Activated CD4-positive, alpha-beta T cell treated with anti-CD3 and anti-CD28 coated beads for 36 hours (primary cell): ENCODE data around the gene PAK1. TPM values are rescaled to one million over a fixed set of nuclear protein-coding genes. Genes with fewer than 3 reads are reported as not detected.
A peak's percentile ranks its signal among the peaks of the same experiment; 100 is the strongest.

Experiments
- ATAC-seq: fragments of 200-7000 bp; cut with Tn5 transposase; one replicate; pipeline ENCODE4 v1.10.0; 2021; ENCODE audit warnings: mild to moderate bottlenecking, moderate library complexity
- CTCF ChIA-PET: fragments of 350-600 bp; sonication (Branson Sonifier 250); formaldehyde crosslinking; loops from one replicate; lab custom pipeline; 2021; ENCODE audit warnings: antibody characterized with exemption; lab: Charles Lee
- POLR2A ChIA-PET: fragments of 350-600 bp; sonication (Branson Sonifier 250); formaldehyde crosslinking; loops from one replicate; lab custom pipeline; 2021; ENCODE audit warnings: antibody characterized with exemption, inconsistent platforms; lab: Charles Lee
- DNase-seq: peaks from one replicate; pipeline ENCODE4 v3.0.0-alpha.2; 2020
- H3K27ac Mint-ChIP-seq: one replicate; pipeline ENCODE4 v1.8.0; 2021; ENCODE audit warnings: mixed read lengths
- H3K27me3 Mint-ChIP-seq: one replicate; pipeline ENCODE4 v1.8.0; 2021; ENCODE audit warnings: mixed read lengths
- H3K36me3 Mint-ChIP-seq: one replicate; pipeline ENCODE4 v1.8.0; 2021; ENCODE audit warnings: low read depth, mixed read lengths
- H3K4me1 Mint-ChIP-seq: one replicate; pipeline ENCODE4 v1.8.0; 2021; ENCODE audit warnings: mixed read lengths
- H3K4me3 Mint-ChIP-seq: one replicate; pipeline ENCODE4 v1.8.0; 2021; ENCODE audit warnings: mild to moderate bottlenecking, moderate library complexity, mixed read lengths
- H3K9me3 Mint-ChIP-seq: one replicate; pipeline ENCODE4 v1.8.0; 2021; ENCODE audit warnings: low read depth, mixed read lengths
- intact Hi-C, 2 experiments: fragments of 100-400 bp; cut with DNase I in 1 of 2; cut with micrococcal nuclease in 1 of 2; formaldehyde crosslinking; loops; one replicate each; pipeline versions ENCODE4 v1.14.2 to v1.15.1; 2022 to 2024; cut with DNase I, micrococcal nuclease
- total RNA-seq, 2 experiments: library from RNA; stranded (reverse); gene quantifications; one replicate each; pipeline ENCODE4 v1.2.3, GENCODE V29; 2021

Gene PAK1
- total RNA-seq, 2 experiments from 2014 or later: 38.2 to 43.9 TPM

DNA sequence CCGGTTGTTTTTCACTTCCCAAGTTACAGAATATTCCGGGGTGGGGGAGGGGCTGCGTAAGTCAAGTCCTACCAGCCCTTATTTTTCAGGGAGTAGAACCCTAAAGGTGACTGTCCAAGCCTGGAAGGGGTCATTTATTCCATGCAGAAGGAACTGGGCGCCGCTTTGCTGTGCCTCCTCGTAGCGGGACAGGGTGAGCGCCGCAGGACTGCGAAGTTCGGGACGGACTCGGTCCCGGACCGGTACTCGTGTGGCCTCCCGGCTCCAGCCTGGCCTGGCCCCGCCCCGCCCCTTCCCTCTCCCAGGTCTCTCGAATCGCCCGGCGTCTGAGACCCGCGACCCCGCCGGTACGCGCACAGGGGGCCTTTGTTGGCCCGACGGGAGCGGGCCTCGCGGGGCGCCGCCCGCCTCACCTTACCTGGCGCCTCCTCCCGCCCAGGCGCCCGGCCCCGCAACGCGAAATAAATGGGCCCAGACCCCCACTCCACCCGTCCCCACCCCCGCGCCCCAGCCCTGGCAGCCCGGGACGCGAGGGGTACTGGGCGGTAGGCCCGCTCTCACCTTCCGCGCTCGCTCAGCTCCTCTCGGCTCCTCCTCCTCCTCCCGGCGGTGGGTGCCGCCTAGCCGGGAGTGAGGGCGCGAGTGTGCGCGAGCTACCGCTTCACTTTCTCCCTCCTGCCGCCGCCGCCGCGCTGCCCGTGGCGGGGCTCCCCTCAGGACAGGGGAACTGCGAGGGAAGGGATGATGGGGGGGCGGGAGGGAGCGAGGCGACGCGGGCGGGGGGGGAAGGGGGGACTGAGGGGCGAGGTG lies 698 bp downstream of the PAK1 start:
- Mint-ChIP-seq H3K9me3 (no peaks in the 10 kb centered on the region), H3K36me3 (no peaks in the 10 kb centered on the region), H3K4me1 (peaks cover 4% of the 10 kb centered on the region), H3K27ac (peak overlapping the region; percentile 73), H3K4me3 (peak overlapping the region; percentile 75), H3K27me3 (peaks cover 15% of the 10 kb centered on the region)
- peak; percentile 73 for ATAC-seq
- ChIA-PET CTCF (interaction anchor here (0.6 to 1.5 kb wide), 2 partner anchors 22 to 25 kb away, joined by 3 to 5 read pairs; no protein-coding TSS in a partner anchor), POLR2A (no interaction called here)
- peak; percentile 70 for DNase-seq
- intact Hi-C loops: loop anchor here (5.0 to 10.0 kb wide), 4 partner anchors 61 to 664 kb away; partner anchors contain the start of genes ALG8 (in 1 of the 2), CLNS1A (in 1 of the 2) and INTS4 (in 1 of the 2)

- intact Hi-C loops: loop anchor here (5.0 to 10.0 kb wide), 4 partner anchors 59 to 666 kb away; partner anchors contain the start of genes ALG8 (in 1 of the 2), CLNS1A (in 1 of the 2) and INTS4 (in 1 of the 2)
- peaks cover 19% of the 10 kb centered on the region for H3K27me3 Mint-ChIP-seq
- CTCF ChIA-PET: interaction anchor here (0.5 to 1.5 kb wide), 9 partner anchors 8 to 306 kb away, joined by 3 to 6 read pairs (median 3); no protein-coding TSS in a partner anchor
- H3K4me1 Mint-ChIP-seq: peaks cover 4% of the 10 kb centered on the region
- peak; percentile 53 for DNase-seq
- no peaks in the 10 kb centered on the region for H3K9me3 Mint-ChIP-seq
- POLR2A ChIA-PET: no interaction called here
- H3K27ac Mint-ChIP-seq: no peak overlapping the region
- H3K36me3 Mint-ChIP-seq: no peaks in the 10 kb centered on the region
- no peak for ATAC-seq
- no peak overlapping the region for H3K4me3 Mint-ChIP-seq
Measured at GRCh38 chr11:77471558-77472193, 2.2 kb downstream of the PAK1 start.

DNA sequence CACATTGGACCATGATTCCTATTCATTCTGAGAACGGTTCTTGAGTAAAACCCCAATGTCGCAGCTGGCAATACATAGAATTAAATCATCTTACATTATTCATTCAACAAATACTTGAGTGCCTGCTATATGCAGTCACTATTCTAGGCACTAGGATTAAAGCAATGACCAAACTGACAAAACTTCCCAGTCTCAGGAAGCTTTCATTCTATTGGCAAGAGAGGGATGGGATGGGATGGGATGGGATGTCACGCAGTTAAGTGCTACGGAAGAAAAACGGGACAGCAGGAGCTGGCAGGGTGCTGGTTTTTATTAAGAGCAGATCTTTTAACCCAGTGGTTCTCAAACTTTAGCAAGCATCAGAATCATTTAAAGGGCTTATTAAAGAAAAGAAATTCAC lies 2.9 kb downstream of the PAK1 start:
- Mint-ChIP-seq H3K4me3 (no peak overlapping the region), H3K27ac (no peak overlapping the region)
- intact Hi-C loops: loop anchor here (5.0 to 10.0 kb wide), 4 partner anchors 59 to 666 kb away; partner anchors contain the start of genes ALG8 (in 1 of the 2), CLNS1A (in 1 of the 2) and INTS4 (in 1 of the 2)

GRCh38 chr11:77470504-77470903 lies 3.4 kb downstream of the PAK1 start:
- no peaks in the 10 kb centered on the region for H3K9me3 Mint-ChIP-seq
- ATAC-seq (no peak), DNase-seq (no peak)
- H3K27me3 Mint-ChIP-seq: peaks cover 19% of the 10 kb centered on the region
- ChIA-PET CTCF (interaction anchor here (0.7 to 1.5 kb wide), 5 partner anchors 9 to 1690 kb away, joined by 3 to 4 read pairs (median 4); no protein-coding TSS in a partner anchor), POLR2A (no interaction called here)
- peaks cover 4% of the 10 kb centered on the region for H3K4me1 Mint-ChIP-seq
- no peaks in the 10 kb centered on the region for H3K36me3 Mint-ChIP-seq
- no peak overlapping the region for H3K27ac Mint-ChIP-seq
- intact Hi-C loops: loop anchor here (5.0 to 10.0 kb wide), 4 partner anchors 58 to 667 kb away; partner anchors contain the start of genes ALG8 (in 1 of the 2), CLNS1A (in 1 of the 2) and INTS4 (in 1 of the 2)
- H3K4me3 Mint-ChIP-seq: no peak overlapping the region

More for the DNA sequence above, 2.9 kb downstream of the PAK1 start:
- POLR2A ChIA-PET: no interaction called here
- ATAC-seq (no peak), DNase-seq (no peak)
- CTCF ChIA-PET: interaction anchor here (0.7 to 1.5 kb wide), 6 partner anchors 10 to 1690 kb away, joined by 3 to 6 read pairs (median 4); no protein-coding TSS in a partner anchor
- Mint-ChIP-seq H3K36me3 (no peaks in the 10 kb centered on the region), H3K27me3 (peaks cover 19% of the 10 kb centered on the region), H3K9me3 (no peaks in the 10 kb centered on the region), H3K4me1 (peaks cover 4% of the 10 kb centered on the region)

- no peaks in the 10 kb centered on the region for H3K9me3 Mint-ChIP-seq
- ChIA-PET POLR2A (no interaction called here), CTCF (interaction anchor here (1.1 kb wide), 1 partner anchor 21 kb away, joined by 3 read pairs; no protein-coding TSS in a partner anchor)
- DNase-seq (no peak), ATAC-seq (no peak)
- H3K36me3 Mint-ChIP-seq: no peaks in the 10 kb centered on the region
- H3K27me3 Mint-ChIP-seq: peaks cover 21% of the 10 kb centered on the region
- intact Hi-C loops: no loop called here
- H3K4me1 Mint-ChIP-seq: no peaks in the 10 kb centered on the region
- H3K27ac Mint-ChIP-seq: no peak overlapping the region
- no peak overlapping the region for H3K4me3 Mint-ChIP-seq
Measured at GRCh38 chr11:77468527-77468926, 5.4 kb downstream of the PAK1 start.

GRCh38 chr11:77467993-77468392 lies 5.9 kb downstream of the PAK1 start:
- Mint-ChIP-seq H3K27ac (no peak overlapping the region), H3K4me1 (no peaks in the 10 kb centered on the region), H3K9me3 (no peaks in the 10 kb centered on the region), H3K36me3 (no peaks in the 10 kb centered on the region), H3K4me3 (no peak overlapping the region), H3K27me3 (peaks cover 21% of the 10 kb centered on the region)
- CTCF ChIA-PET: interaction anchor here (1.1 kb wide), 1 partner anchor 21 kb away, joined by 3 read pairs; no protein-coding TSS in a partner anchor
- POLR2A ChIA-PET: no interaction called here
- ATAC-seq: no peak
- intact Hi-C loops: no loop called here
- DNase-seq: no peak

DNA sequence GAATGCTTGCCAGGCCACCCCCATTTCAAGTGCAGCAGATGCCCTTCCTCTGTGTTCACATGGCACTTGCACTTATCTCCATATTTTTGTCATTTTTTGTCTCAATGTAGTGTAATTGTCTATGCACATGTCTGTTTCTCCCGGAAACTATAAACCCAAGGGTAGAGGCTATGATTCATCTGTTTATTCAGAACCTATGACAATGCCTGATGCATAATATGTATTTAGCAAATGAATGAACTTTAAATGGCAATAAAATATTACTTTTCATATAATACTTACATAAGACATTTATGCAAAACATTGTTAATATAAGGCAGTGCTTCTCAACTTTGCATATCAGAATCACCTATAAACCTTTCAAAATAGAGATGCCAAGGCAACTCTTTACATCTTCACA lies 6.7 kb downstream of the PAK1 start:
- ChIA-PET POLR2A (no interaction called here), CTCF (interaction anchor here (0.6 to 1.6 kb wide), 2 partner anchors 10 to 163 kb away, joined by 3 to 5 read pairs; no protein-coding TSS in a partner anchor)
- ATAC-seq: no peak
- Mint-ChIP-seq H3K9me3 (no peaks in the 10 kb centered on the region), H3K36me3 (no peaks in the 10 kb centered on the region), H3K27ac (no peak overlapping the region), H3K27me3 (peaks cover 17% of the 10 kb centered on the region), H3K4me1 (no peaks in the 10 kb centered on the region), H3K4me3 (no peak overlapping the region)
- no peak for DNase-seq
- intact Hi-C loops: no loop called here

DNA sequence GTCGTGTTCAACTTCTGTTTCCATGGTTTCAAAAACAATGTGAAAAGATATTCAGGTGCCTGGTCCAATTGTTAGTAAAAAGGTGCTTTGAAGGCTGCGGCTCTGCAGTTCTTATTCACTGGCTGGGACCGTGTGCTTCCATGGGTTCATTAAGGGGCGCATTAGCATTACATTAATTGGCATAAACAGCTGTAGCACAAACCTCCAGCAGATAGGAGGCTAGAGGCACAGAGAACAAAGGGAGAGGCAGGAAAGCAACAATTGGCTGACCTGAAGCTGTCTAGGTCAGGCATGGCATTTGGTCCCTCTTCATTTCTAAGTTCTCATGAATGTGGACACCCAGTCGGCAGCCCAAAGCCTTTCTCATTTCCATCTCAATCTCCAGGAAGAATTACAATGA lies 16.6 kb downstream of the PAK1 start:
- no peak for DNase-seq
- intact Hi-C loops: no loop called here
- Mint-ChIP-seq H3K27ac (no peak overlapping the region), H3K36me3 (no peaks in the 10 kb centered on the region), H3K4me1 (no peaks in the 10 kb centered on the region), H3K27me3 (peaks cover 2% of the 10 kb centered on the region), H3K4me3 (no peak overlapping the region), H3K9me3 (no peaks in the 10 kb centered on the region)
- no peak for ATAC-seq
- CTCF ChIA-PET: interaction anchor here (0.9 to 1.3 kb wide), 3 partner anchors 8 to 162 kb away, joined by 3 to 5 read pairs (median 3); no protein-coding TSS in a partner anchor
- POLR2A ChIA-PET: no interaction called here

DNA sequence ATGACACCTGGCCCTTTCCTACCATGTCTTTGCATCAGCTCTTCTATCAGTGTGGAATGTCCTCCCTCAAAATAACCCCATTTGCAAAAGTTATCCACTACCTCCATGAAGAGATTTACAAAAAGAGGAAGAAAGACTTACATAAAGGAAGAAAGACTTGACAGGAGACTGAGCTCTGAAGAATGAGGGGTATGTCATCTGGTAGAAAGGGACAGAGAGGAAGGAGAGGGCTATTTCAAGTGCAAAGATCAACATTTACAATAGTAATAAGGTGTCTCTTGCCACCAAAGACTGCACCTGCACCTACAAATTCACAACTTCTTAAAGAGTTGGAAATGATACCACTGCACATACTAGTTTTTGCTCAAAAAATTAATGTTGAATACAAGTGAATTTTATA lies 18.2 kb downstream of the PAK1 start:
- H3K36me3 Mint-ChIP-seq: no peaks in the 10 kb centered on the region
- no peak overlapping the region for H3K4me3 Mint-ChIP-seq
- H3K9me3 Mint-ChIP-seq: no peaks in the 10 kb centered on the region
- H3K27me3 Mint-ChIP-seq: peaks cover 2% of the 10 kb centered on the region
- ChIA-PET CTCF (no interaction called here), POLR2A (no interaction called here)
- DNase-seq (no peak), ATAC-seq (no peak)
- no peaks in the 10 kb centered on the region for H3K4me1 Mint-ChIP-seq
- H3K27ac Mint-ChIP-seq: no peak overlapping the region
- intact Hi-C loops: no loop called here

- ATAC-seq: no peak
- ChIA-PET POLR2A (no interaction called here), CTCF (interaction anchor here (0.6 to 0.9 kb wide), 2 partner anchors 9 to 408 kb away, joined by 3 read pairs; no protein-coding TSS in a partner anchor)
- no peaks in the 10 kb centered on the region for H3K27me3 Mint-ChIP-seq
- intact Hi-C loops: no loop called here
- H3K36me3 Mint-ChIP-seq: no peaks in the 10 kb centered on the region
- no peaks in the 10 kb centered on the region for H3K9me3 Mint-ChIP-seq
- H3K4me3 Mint-ChIP-seq: no peak overlapping the region
- DNase-seq: no peak
- H3K27ac Mint-ChIP-seq: no peak overlapping the region
- H3K4me1 Mint-ChIP-seq: peaks cover 4% of the 10 kb centered on the region
Measured at GRCh38 chr11:77454867-77455655, 18.8 kb downstream of the PAK1 start.
